SKM-1 treated with dmso at 0.1 percent for 144 hours (cell line): ENCODE data around the gene COL27A1.
A peak's percentile ranks its signal among the peaks of the same experiment; 100 is the strongest.
"Not testable (repeated sequence)": the region's sequence is repeated elsewhere in the genome, so short reads cannot be mapped to it uniquely, and the experiment has no call there.

ENCODE experiments used
- DNase-seq: peaks from one replicate; lab custom pipeline; 2025; ENCODE audit not compliant: unreplicated experiment; lab: John Stamatoyannopoulos, UW

Gene COL27A1

DNA sequence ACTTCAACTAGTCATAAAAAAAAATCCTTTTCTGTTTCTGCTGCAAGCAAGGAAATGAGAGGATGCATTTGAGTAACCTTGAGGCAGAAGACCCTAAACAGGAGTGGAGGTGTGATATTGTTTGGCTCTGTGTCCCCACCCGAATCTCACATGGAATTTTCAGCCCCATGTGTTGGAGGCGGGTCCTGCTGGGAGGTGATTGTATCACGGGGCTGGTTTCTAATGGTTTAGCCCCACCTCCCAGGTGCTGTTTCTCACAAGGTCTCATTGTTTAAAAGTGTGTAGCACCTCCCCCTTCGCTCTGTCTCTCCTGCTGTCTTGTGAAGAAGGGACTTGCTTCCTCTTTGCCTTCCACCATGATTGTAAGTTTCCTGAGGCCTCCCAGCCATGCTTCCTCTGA, 178.4 kb downstream of the COL27A1 start:
- DNase-seq = not testable (repeated sequence)

DNA sequence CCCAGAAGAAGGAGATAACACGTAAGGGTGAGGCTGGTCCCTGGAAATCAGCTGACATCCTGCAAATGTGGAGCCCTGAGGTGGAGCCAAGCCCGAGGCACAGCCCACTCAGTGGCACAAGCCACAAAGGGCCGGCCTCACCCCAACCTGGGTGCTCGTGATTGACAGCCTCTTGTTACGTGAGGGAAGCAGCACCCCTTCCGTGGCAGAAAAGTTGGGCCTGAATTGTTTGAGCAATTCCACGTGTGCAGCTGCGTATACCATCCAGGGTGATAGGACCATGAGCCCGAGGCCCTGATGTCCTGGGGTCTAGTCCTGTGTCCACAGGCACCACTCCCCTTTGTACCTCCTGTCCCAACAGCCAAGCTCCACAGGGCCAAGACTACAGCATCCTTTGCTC, 179.2 kb downstream of the COL27A1 start:
- DNase-seq = no peak

DNA sequence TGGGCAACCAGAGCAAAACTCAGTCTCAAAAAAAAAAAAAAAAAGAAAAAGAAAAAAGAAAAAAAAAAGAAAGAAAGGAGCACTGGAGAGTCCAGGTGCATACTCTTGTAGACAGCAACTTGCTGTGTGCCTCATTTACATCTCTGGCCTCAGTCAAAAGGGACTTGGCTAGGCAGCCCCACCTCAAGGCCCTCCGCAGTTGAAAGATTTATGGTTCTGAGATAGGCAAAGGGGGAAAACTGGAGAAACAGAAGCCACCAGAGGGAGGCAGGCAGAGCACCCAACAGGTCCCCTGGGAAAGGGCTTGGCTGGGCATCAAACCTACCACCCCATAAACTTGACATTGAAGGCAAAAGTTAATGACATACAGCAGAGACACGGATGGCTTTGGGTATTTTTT, 180.4 kb downstream of the COL27A1 start:
- DNase-seq = no peak

DNA sequence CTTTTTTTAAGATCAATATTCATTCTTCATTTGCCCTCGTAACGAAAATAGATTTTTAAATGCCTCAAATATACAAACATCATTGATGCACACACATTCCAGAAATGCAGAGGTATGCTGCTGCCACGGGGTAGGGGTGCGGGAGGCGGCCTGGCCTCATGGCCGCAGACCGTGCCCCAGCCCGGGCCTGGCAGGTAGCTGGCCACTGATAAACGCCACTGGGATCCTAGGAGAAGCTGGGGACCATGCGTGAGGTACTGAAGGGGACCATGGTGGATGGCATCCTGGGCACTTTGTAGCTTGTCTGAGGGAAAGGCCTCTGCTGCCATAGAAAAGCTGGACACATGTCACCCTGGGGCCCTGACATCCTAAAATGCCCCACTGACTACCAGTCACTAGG, 180.8 kb downstream of the COL27A1 start:
- DNase-seq = no peak

DNA sequence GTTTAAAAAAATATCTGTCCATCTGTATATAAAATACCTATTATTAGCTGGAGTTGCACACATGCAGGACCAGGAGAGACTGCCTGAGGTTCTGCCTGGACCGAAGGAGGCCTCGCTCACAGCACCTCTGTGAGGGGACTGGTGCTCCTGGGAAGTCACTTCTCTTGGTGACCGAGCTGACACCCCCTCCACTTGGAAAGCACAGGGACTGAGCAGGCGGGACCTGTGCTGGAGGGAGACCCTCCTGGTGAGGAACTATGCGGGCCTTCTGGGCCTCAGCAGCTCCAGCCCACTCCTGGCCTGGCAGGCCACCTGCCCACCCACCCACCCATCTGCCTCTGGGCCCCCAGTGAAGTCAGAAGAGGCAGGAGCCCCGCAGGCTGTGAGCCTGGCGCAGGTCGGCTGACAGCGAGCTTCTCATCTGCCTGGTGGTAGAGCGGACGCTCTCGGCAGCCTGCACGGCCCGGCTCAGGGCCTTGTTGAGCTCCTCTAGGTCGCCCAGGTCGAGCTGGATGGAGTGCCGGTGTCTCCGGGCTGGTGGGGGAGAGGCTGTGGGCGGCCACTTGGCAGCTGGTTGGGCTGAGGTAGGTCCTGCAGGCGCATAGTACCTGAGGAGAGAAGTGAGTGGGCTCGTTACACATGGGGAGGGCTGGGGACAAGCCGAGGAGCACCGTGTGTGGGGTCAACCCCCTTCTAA, 181.5 kb downstream of the COL27A1 start:
- no peak for DNase-seq

DNA sequence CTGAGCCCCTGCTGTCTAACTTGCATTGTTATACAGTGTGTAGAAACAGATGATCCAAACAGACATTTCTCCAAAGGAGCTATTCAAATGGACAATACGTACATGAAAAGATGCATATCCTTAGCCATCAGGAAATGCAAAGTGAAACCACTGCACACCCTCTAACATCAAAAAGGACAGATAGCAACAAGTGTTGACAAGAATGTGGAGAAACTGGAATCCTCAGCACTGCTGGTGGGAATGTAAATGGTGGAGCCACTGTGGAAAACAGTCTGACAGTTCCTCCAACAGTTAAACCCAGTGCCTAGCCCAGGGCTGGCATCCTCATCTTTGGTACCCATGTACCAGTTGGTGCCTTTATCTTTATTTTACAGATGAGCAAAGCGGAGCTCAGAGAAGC, 182.8 kb downstream of the COL27A1 start:
- no peak for DNase-seq

DNA sequence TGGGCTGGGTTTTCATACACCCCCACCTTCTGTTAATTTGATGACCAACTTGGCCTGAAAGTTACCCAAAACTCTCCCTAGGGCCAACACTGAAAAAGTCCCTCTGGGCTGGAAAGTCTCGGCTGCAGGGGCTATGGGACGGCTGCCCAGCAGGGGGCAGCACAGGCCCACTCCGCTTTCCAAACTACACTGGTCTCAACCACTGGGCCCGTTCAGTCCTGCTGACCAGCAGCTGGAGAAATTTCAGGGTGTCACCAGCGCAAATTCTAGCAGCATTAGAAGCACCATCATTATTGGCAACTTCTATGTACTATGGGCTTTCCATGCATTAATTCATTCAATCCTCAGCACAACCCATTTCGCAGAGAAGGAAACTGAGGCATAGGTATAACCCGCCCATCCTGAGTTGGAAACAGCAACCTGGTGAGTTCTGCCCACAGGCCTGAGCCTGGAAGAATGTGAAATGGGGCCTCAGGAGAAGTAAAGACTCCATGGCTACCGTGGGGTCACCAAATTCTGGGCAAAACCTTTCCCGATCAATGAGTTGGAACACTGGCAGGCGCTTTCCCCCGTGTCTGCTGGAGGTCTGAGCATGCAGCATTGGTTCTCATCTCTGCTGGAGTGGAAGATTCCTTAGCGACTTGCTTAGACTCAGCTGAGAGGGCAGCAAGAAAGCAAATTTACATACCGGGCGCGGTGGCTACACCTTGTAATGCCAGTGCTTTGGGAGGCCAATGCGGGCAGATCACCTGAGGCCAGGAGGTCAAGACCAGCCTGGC, 184.0 kb downstream of the COL27A1 start:
- peak; percentile 18 for DNase-seq

DNA sequence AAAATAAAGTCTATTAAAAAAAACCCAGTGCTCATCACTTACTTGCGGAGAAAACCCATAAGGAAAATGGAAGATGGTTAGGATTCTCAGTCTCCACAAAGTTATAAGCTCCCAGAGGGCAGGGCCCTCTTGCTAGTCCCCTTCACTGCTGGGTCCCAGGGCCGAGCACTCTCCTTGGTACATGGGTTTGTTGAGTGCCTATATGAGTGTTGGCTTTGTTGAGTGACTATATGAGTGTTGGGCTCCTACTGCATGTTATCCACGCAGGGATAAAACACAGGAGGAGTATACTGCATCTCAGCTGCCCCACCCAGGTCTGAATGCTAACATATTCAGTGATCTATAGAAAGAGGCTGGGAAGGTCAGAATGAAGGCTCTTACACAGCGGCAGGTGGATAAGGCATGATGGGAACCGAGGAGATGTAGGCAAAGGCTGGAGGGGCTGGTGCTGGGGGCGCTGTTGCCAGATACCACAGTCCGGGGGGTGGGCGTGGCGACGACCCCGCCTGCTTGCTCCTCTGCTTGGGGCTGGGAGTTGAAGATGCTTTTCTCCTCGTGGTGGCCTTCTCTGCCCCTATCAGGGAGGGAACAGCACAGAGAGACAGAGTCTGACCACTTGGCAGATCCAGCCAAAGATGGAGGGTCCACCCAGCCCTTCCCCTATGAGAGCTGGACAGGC, 186.0 kb downstream of the COL27A1 start:
- DNase-seq = no peak

DNA sequence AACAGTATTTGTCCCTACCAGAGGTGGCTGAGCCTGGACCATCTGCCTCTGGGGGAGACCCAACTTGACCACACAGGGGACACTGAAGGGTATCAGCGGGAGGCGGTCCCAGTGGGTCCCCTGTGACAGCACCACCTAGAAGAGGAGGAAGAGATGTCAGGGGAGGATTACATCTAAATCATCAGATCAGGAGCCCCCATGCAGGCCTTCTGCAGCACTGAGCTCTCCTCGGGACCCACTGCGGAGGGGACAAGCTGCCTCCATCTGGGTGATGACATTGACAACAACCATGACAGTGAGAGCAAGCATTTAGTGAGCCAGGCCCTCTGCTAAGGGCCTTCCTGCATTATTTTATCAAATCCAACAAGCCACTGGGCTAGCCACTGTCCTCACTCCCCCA, 186.7 kb downstream of the COL27A1 start:
- DNase-seq = no peak

DNA sequence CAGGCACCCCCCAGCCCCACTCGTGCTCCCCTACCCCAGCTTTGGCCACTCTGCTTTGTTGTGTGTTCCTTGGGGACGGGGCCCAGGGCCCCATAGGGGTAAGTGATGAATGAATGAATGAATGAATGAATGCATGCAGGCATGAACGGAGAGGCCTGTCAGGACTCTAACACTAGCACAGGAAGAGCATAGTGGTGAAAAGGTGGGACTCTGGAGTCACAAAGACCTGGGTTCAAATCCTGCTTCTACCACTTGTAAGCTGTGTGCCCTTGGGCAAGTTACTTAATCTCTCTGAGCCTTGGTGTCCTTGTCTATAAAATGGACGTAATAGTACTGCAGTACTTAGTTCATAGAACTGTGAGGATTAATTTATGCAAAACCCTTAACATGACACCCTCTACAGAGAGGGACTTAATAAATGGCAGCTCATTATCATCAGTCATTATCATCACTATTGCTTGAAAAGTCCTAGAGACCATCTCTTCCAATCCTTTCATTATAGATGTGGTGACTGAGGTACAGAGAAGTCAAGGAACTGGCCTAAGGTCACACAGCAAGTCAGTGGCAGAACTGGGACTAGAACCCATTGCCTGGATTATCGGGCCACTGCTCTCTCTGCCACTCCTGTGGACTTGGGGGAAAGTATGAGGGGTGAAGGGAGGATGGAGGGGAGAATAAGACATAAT, 187.6 kb downstream of the COL27A1 start:
- DNase-seq = no peak

DNA sequence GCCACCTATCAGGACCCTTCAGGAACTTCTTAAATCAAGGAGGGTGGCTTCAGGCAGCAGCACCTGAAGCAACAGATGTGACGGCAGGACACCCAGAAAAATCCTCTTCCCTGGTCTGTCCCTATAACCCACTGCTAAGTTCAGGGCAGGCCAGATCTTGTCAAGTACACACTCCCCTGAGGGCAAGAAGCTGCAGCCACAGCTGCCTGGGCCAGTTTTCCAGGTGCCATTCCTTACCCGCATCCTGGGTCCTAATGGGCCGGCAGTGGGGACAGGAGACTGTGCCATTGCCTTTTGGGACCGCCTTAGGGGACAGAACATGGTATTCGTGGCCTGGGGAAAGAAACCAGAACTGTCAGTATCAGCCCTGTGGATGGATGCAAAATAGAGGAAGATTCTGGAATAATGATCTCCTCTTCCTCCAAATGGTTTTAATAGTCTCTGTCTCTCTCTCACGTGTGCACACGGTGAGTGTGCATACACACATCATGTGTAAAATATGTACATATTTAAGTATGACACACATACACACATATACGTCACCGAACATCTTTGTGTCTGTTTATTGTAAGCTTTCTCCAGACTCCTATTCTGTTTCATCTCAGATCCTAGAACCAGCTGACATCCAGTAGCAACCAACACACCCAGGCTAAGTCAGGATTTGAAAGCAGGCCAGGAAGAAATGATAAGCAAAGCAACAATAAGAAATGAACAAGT, 188.3 kb downstream of the COL27A1 start:
- DNase-seq = no peak

DNA sequence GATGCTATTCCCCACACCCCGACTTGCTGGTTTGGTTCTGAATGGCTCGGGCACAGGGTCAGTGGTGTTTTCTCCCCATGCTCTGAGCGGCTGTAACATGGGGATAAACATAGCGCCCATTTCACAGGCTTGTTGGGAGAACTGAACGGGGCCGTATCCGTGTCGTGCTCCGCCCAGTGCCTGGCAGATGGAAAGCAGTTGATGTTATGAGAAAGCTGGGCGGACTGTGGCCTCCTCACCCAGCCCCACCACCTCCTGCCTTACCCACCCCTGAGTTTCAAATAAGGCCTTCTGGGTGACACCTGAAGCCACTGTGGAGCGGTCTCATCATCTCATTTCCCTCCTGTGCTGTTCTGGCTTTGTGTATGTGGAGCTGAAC, 188.8 kb downstream of the COL27A1 start:
- no peak for DNase-seq

DNA sequence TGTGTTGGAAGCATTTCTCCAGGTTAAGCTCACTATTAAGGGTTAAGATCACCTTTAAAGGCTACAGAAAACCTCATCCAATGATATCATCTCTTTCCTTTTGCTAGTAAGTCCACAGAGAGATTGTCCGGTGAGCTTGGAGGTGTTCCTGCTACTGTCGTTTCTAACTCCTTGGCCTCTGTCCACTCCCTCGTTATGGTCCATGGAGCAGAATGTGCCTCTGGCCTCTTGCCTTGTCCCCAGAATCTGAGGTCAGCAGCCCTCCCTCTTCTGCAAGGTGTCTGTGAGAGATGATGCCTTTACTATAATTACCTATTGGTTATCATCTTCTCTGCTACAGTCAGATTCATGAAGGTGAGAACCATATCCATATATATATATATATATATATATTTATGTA, 189.4 kb downstream of the COL27A1 start:
- no peak for DNase-seq

DNA sequence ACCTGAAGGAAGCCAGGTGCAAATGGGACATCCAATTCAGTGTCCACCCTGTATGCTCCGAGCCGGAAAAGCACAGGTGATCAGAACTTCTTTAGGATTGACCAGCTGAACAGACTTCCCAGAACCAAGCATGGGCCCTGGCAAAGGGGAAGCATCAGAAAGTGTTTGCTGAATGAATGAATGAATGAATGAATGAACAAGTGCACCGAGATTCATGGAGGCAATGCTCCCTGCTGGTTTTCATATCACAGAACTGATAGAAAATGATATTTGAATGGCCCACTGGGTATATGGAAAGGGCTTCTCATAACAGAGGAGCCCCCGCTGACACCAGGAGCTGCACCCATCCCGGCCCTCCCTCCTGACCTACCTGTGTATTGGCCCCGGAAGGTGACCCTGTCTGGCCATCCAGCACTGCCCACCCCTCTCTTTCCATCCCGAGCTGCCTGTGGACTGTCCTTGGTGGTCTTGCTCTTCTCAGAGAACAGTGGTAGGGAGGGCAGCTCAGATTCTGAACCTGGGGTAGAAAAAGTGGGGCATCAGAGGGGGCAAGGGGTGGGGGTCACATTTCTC, 190.2 kb downstream of the COL27A1 start:
- DNase-seq = no peak

DNA sequence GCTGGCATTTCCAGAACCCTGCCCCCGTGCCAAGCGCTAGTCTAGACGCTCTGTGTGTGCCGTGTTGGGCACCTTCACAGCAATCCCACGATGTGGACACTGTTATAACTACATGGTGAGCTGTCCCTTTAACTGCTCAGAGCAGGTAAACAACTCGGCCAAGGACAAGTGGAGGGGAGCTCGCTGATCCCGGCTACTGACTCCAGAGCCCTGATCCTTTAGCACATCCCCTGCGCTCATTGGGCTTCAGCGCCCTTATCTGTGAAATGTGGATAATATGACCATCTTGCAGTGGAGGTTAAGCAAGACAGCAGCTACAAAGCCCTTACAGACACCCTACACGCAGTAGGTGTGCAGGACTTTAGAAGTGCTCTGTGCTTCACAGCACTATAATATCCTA, 190.8 kb downstream of the COL27A1 start:
- DNase-seq = no peak

DNA sequence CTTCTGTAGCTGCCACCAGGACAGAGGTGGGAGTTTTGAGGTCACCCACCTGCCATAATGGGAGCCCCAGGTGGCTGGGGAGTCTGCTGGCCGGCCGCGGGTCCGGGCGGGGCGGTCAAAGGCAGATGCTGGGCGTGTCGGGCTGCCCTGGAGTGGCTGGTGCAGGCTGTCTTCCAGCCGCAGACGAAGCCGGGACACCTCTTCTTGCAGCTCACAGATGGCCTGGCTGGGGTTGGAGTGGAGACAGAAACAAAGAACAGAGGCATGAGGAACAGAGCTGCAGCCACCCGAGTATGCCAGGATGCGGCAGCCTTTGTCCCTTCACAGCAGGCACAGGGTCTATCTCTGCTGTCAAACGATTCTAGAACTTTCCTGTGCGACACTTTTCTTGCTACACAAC, 192.3 kb downstream of the COL27A1 start:
- no peak for DNase-seq

DNA sequence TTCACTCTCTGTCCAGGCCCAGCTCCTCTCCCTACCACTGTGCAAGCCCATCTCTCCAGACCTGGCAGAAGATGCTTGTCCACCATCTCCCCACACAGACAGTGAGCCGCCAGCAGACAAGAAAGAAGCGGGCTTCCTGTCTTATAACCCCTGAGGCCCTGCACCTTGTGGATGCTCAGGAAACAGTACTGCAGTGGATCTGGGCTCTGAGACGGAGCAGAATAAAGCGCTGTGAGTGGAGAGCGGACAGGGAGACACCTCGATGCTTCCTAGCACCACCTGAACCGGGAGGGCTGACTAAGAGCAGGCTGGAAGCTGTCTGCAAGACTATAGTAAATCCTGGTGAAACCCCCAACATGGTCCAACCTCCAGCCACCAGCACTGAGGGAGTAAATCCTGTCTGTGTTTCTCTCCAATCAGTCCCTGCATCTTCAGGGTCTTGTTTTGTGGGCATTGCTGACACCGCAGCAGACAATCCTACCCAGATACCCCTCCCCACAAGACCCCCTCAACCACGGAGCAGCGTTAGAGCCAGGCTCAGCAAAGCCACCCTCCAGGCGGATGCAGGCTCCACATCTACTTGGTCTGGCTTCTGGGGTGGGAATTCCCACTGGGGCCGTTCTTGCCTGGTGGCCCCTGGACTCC, 193.0 kb downstream of the COL27A1 start:
- DNase-seq = no peak

DNA sequence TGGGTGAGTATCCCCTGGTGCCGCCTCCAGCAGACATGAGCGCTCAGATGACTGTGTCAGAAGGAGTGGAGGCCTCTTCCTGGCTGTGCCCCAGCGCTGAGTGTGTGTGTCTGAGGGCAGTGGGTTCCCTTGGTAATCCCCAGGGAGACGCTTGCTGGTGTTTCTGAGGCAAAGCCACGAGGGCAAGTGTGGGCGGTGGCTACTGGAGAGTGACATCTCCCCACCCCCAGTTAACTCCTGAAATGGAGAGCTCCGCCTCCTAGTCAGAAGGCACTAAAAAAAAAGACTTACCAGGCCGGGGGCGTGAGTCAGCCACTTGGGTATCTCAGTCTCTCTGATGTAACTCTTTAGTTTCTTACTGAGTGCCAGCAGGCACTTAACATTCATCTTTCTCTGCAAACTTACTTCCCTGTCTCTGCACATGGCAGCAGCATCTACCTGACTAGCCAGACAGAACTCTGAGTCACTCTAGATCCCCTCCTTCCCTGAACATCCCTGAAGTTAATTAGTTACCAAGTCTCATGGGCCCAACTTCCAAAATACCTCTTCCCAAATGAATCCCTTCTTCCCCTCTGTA, 193.7 kb downstream of the COL27A1 start:
- DNase-seq = peak; percentile 69

DNA sequence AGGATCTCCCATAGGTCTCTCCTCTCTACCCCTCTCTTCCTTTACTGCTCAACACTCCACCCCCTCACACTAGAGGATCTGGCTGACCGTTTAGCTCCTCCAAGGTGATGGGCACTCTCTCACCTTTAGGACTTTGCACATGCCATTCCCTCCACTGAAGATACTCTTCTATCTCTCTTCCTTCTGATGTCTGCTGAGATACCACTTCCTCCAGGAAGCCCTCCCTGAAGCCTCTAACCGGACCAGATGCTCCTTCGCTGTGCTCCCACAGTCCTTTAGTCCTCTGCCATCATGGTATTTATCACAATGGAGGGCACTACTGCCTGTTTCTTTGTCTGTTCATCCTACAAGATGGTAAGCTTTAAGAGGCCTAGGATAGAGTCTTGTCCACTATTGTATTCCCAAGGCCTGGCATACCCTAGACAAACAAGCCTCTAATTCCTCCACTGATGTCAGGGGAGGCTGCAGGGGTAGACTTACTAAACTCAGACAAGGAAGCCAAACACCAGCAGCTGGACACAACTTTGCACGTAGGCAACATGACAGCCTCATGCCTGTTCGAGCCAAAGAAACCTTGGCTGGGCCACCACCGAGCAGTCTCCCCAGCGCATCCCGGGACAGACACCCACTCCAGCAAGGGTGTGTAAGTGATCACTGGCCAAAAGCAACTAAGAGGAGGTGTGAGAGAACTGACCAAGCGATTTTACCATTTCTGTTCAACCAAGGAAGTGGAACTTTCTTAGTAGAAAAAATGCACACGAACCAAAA, 194.6 kb downstream of the COL27A1 start:
- DNase-seq = no peak
